OCI-LY7 (cell line): ENCODE data around the gene ALOXE3. TPM values are rescaled to one million over a fixed set of nuclear protein-coding genes. Genes with fewer than 3 reads are reported as not detected.

Experiments used
- BruUV-seq: library from RNA; stranded (reverse); fragments of 400-500 nt; replicated peaks from 2 replicates; lab custom pipeline; 2021; lab: Mats Ljungman, UMichigan
- CTCF ChIA-PET: fragments of 300-600 bp; sonication (Branson Sonifier 250); formaldehyde crosslinking; loops from one replicate; lab custom pipeline; 2022; ENCODE audit warnings: antibody characterized with exemption; ENCODE audit not compliant: unreplicated experiment; lab: Charles Lee
- POLR2A ChIA-PET: fragments of 300-600 bp; sonication (Branson Sonifier 250); formaldehyde crosslinking; loops from one replicate; lab custom pipeline; 2022; ENCODE audit warnings: antibody characterized with exemption; lab: Charles Lee
- DNase-seq: peaks from one replicate; pipeline ENCODE4 v3.0.0-alpha.2; 2015; ENCODE audit warnings: low spot score
- H2AFZ ChIP-seq: fragments of 200-600 bp; sonication (generic), shearing (Covaris generic); 2 replicates; pipeline ENCODE4 v1.6.1; 2014; ENCODE audit warnings: mild to moderate bottlenecking, antibody characterized with exemption, low read length, moderate library complexity
- H3K27ac ChIP-seq: fragments of 200-600 bp; sonication (generic); 2 replicates; pipeline ENCODE4 v1.5.1; 2014; ENCODE audit warnings: mixed run types, low read depth, mild to moderate bottlenecking, moderate library complexity, low read length, inconsistent platforms; ENCODE audit not compliant: poor library complexity, severe bottlenecking
- H3K36me3 ChIP-seq: fragments of 200-600 bp; sonication (generic); 2 replicates; pipeline ENCODE4 v1.6.1; 2014; ENCODE audit warnings: mild to moderate bottlenecking, antibody characterized with exemption, low read length, moderate library complexity, mixed read lengths; ENCODE audit not compliant: insufficient read depth
- H3K4me1 ChIP-seq: fragments of 200-600 bp; sonication (generic); 2 replicates; pipeline ENCODE4 v1.5.1; 2014; ENCODE audit warnings: mild to moderate bottlenecking, low read length; ENCODE audit not compliant: insufficient read depth, poor library complexity, severe bottlenecking
- H3K4me2 ChIP-seq: fragments of 200-600 bp; sonication (generic); 2 replicates; pipeline ENCODE4 v1.6.1; 2014; ENCODE audit warnings: mild to moderate bottlenecking, low read length
- H3K4me3 ChIP-seq: fragments of 200-600 bp; sonication (generic); 2 replicates; pipeline ENCODE4 v1.5.1; 2014; ENCODE audit warnings: mild to moderate bottlenecking, low read depth, low read length; ENCODE audit not compliant: poor library complexity, severe bottlenecking
- H3K79me2 ChIP-seq: fragments of 200-600 bp; sonication (generic); 2 replicates; pipeline ENCODE4 v1.6.1; 2016; ENCODE audit warnings: low read depth, mild to moderate bottlenecking, low read length, moderate library complexity, mixed read lengths; ENCODE audit not compliant: insufficient read depth
- H3K9me2 ChIP-seq: fragments of 200-600 bp; sonication (generic); 2 replicates; pipeline ENCODE4 v1.6.1; 2016; ENCODE audit warnings: mild to moderate bottlenecking, low read length, mixed read lengths; ENCODE audit not compliant: insufficient read depth
- H3K9me3 ChIP-seq: fragments of 200-600 bp; sonication (generic); 2 replicates; pipeline ENCODE4 v1.6.1; 2014; ENCODE audit warnings: mild to moderate bottlenecking, mixed run types, low read length, mixed read lengths
- H4K20me1 ChIP-seq: fragments of 200-600 bp; sonication (generic); 2 replicates; pipeline ENCODE4 v1.6.1; 2014; ENCODE audit warnings: mild to moderate bottlenecking, antibody characterized with exemption, low read length, moderate library complexity, mixed read lengths; ENCODE audit not compliant: insufficient read depth
- EZH2phosphoT487 ChIP-seq: fragments of 200-600 bp; sonication (generic); IDR thresholded peaks from 2 replicates; pipeline ENCODE4 v1.6.1; 2018; ENCODE audit warnings: low read depth, borderline replicate concordance, mild to moderate bottlenecking, mixed run types, antibody characterized with exemption, low read length, moderate library complexity, mixed read lengths
- intact Hi-C: fragments of 100-400 bp; cut with micrococcal nuclease; formaldehyde crosslinking; loops from one replicate; pipeline ENCODE4 v1.10.0; 2022; ENCODE audit not compliant: unreplicated experiment
- total RNA-seq, 2 experiments: library from RNA; depleted of rRNA in 1 of 2; stranded (reverse); fragments of >200 nt in 1 of 2; shearing (Covaris generic) in 1 of 2; gene quantifications; 2 replicates each; pipeline ENCODE4 v1.2.3, GENCODE V29; 2014 to 2022
- TF ChIP-seq, protein P1 (sequence below): fragments of 200-600 bp; sonication (generic); conservative IDR thresholded peaks from 2 replicates; pipeline ENCODE4 v1.5.1; 2014; ENCODE audit warnings: mild to moderate bottlenecking, antibody characterized with exemption, low read length, moderate library complexity, mixed read lengths

ALOXE3 gene
- total RNA-seq, 2 experiments from 2014 or later, result 0.10 TPM; not detected in 1

GRCh38 chr17:8082292-8082691, 36.0 kb downstream of the ALOXE3 start:
- H4K20me1 ChIP-seq, result no peaks in the 10 kb centered on the region
- ChIA-PET CTCF (interaction anchor here (1.1 kb wide), 1 partner anchor 11 kb away, joined by 3 read pairs; no protein-coding TSS in a partner anchor), POLR2A (no interaction called here)
- H3K9me2 ChIP-seq, result no peaks in the 10 kb centered on the region
- H3K4me3 ChIP-seq, result no peak overlapping the region
- H3K36me3 ChIP-seq, result 0 out of 2 replicates have a peak, but pooled peaks cover 8% of the 10 kb centered on the region
- DNase-seq, result no peak
- intact Hi-C loops, result no loop called here
- no peak overlapping the region for H3K4me2 ChIP-seq
- no peak overlapping the region for H3K27ac ChIP-seq
- no TSS peak for BruUV-seq
- H3K9me3 ChIP-seq, result no peaks in the 10 kb centered on the region
- H2AFZ ChIP-seq, result no peak overlapping the region
- no peaks in the 10 kb centered on the region for H3K79me2 ChIP-seq
- no peak for TF ChIP-seq EZH2phosphoT487
- TF ChIP-seq, protein P1, sequence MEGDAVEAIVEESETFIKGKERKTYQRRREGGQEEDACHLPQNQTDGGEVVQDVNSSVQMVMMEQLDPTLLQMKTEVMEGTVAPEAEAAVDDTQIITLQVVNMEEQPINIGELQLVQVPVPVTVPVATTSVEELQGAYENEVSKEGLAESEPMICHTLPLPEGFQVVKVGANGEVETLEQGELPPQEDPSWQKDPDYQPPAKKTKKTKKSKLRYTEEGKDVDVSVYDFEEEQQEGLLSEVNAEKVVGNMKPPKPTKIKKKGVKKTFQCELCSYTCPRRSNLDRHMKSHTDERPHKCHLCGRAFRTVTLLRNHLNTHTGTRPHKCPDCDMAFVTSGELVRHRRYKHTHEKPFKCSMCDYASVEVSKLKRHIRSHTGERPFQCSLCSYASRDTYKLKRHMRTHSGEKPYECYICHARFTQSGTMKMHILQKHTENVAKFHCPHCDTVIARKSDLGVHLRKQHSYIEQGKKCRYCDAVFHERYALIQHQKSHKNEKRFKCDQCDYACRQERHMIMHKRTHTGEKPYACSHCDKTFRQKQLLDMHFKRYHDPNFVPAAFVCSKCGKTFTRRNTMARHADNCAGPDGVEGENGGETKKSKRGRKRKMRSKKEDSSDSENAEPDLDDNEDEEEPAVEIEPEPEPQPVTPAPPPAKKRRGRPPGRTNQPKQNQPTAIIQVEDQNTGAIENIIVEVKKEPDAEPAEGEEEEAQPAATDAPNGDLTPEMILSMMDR, result no peak
- H3K4me1 ChIP-seq, result peaks cover 6% of the 10 kb centered on the region

DNA sequence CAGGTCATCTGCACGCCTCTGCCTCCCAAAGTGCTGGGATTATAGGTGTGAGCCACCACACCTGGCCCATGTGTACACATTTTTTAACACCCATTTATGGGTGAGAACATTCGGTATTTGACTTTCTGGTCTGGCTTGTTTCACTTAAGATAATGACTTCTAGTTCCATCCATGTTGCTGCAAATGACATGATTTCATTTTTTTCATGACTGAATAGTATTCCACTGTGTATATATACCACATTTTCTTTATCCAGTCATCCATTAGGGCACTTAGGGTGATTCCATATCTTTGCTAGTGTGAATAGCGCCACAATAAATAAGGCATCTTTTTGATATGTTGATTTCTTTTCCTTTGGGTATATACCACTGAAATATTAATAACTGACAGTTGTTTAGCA, 36.4 kb downstream of the ALOXE3 start:
- Histone ChIP-seq H3K4me2 (no peak overlapping the region), H3K4me1 (peaks cover 6% of the 10 kb centered on the region), H4K20me1 (no peaks in the 10 kb centered on the region), H3K9me3 (no peaks in the 10 kb centered on the region), H3K36me3 (0 out of 2 replicates have a peak, but pooled peaks cover 8% of the 10 kb centered on the region), H3K9me2 (no peaks in the 10 kb centered on the region), H3K27ac (no peak overlapping the region), H3K79me2 (no peaks in the 10 kb centered on the region), H3K4me3 (no peak overlapping the region), H2AFZ (no peak overlapping the region)
- DNase-seq, result no peak
- POLR2A ChIA-PET, result no interaction called here
- BruUV-seq, result TSS peak; percentile 73
- TF ChIP-seq EZH2phosphoT487, result no peak
- TF ChIP-seq, protein P1, result no peak
- CTCF ChIA-PET, result no interaction called here
- intact Hi-C loops, result no loop called here

- POLR2A ChIA-PET, result no interaction called here
- H4K20me1 ChIP-seq, result no peaks in the 10 kb centered on the region
- peak overlapping the region; percentile 74 for H3K4me3 ChIP-seq
- no peaks in the 10 kb centered on the region for H3K9me3 ChIP-seq
- no peaks in the 10 kb centered on the region for H3K79me2 ChIP-seq
- H3K36me3 ChIP-seq, result 0 out of 2 replicates have a peak, but pooled peaks cover 8% of the 10 kb centered on the region
- peaks cover 6% of the 10 kb centered on the region for H3K4me1 ChIP-seq
- H3K9me2 ChIP-seq, result no peaks in the 10 kb centered on the region
- TF ChIP-seq EZH2phosphoT487, result no peak
- TF ChIP-seq, protein P1, result no peak
- H2AFZ ChIP-seq, result no peak overlapping the region
- peak overlapping the region; percentile 79 for H3K4me2 ChIP-seq
- no TSS peak for BruUV-seq
- no peak for DNase-seq
- intact Hi-C loops, result no loop called here
- CTCF ChIA-PET, result interaction anchor here (0.9 kb wide), 1 partner anchor 29 kb away, joined by 3 read pairs; no protein-coding TSS in a partner anchor
- H3K27ac ChIP-seq, result no peak overlapping the region
These were observed 37.5 kb downstream of the ALOXE3 start for GRCh38 chr17:8080799-8081219.
